Body of pancreas (tissue), 4 donors: ENCODE measurements around the gene EFNA3. TPM values are rescaled to one million over a fixed set of nuclear protein-coding genes. Genes with fewer than 3 reads are reported as not detected.

ENCODE experiments used
- ATAC-seq: fragments of 150-250 bp; one replicate; pipeline ENCODE4 v1.9.1; 2016
- DNase-seq, 4 donors: peaks; one replicate each; pipeline ENCODE4 v3.0.0-alpha.2; 2019
- H3K27ac ChIP-seq, 4 donors: fragments of 200-600 bp; sonication (generic); 1 replicate in 3 of 4; 2 replicates in 1 of 4; pipeline versions ENCODE4 v1.5.1 to v1.6.1; 2016 to 2019; ENCODE audit warnings: mild to moderate bottlenecking in 1 of 4, mixed read lengths in 1 of 4, moderate library complexity in 1 of 4
- H3K27me3 ChIP-seq, 2 donors: fragments of 200-600 bp; sonication (generic); one replicate each; pipeline ENCODE4 v1.6.0; 2016; ENCODE audit warnings: mild to moderate bottlenecking in 1 of 2
- H3K36me3 ChIP-seq, 2 donors: fragments of 200-600 bp; sonication (generic); replicated peaks in 1 of 2; 2 replicates each; pipeline ENCODE4 v1.5.1; 2016; ENCODE audit warnings: low read depth in 2 of 2; ENCODE audit not compliant: insufficient read depth in 1 of 2
- H3K4me1 ChIP-seq: fragments of 200-600 bp; sonication (generic); one replicate; pipeline ENCODE4 v1.6.0; 2016
- H3K4me3 ChIP-seq, 2 donors: fragments of 200-600 bp; sonication (generic); 1 replicate in 1 of 2; 2 replicates in 1 of 2; pipeline ENCODE4 v1.5.1; 2016 to 2019
- H3K9me3 ChIP-seq, 3 donors: fragments of 200-600 bp; sonication (generic); 1 replicate in 2 of 3; 2 replicates in 1 of 3; pipeline ENCODE4 v1.5.1; 2016
- POLR2A ChIP-seq, 3 donors: fragments of 450-650 bp; IDR thresholded peaks; one replicate each; pipeline ENCODE4 v1.6.1; 2016; ENCODE audit warnings: antibody characterized with exemption in 3 of 3, mild to moderate bottlenecking in 2 of 3
- WGBS, 2 donors: methylation state at CpG; one replicate each; pipeline ENCODE4 v1.1.5; 2017; 5-methylcytosine and 5-hydroxymethylcytosine counted together
- intact Hi-C: fragments of 100-400 bp; cut with DNase I; formaldehyde crosslinking; loops from one replicate; pipeline ENCODE4 v1.15.1; 2023
- total RNA-seq, 2 donors: library from RNA; depleted of rRNA; stranded (reverse); fragments of >200 nt; gene quantifications; one replicate each; pipeline ENCODE4 v1.1.0, GENCODE V29; 2016
- TF ChIP-seq, protein P1 (sequence below), 7 experiments: fragments of 450-650 bp in 4 of 7; fragments of 200-600 bp in 3 of 7; sonication (generic) in 3 of 7; IDR thresholded peaks; one replicate each; pipeline ENCODE4 v1.5.1; 2016 to 2019; ENCODE audit warnings: antibody characterized with exemption in 7 of 7

EFNA3 gene
- total RNA-seq, 2 donors from 2014 or later, result 1.8 TPM; not detected in 1

- Histone ChIP-seq H3K27ac (peak overlapping the region; percentile 74 to 93 (median 86)), H3K27me3 (no peaks in the 10 kb centered on the region), H3K4me1 (peaks cover 31% of the 10 kb centered on the region), H3K9me3 (no peaks in the 10 kb centered on the region), H3K36me3 (no peaks in the 10 kb centered on the region), H3K4me3 (peak overlapping the region; percentile 32 to 47)
- DNase-seq, result no peak
- intact Hi-C loops, result no loop called here
- WGBS, 2 donors, result 0 to 2% methylated on average over 9 to 26 of the region's 31 CpGs
- peak; percentile 7 for ATAC-seq
- TF ChIP-seq, protein P1, sequence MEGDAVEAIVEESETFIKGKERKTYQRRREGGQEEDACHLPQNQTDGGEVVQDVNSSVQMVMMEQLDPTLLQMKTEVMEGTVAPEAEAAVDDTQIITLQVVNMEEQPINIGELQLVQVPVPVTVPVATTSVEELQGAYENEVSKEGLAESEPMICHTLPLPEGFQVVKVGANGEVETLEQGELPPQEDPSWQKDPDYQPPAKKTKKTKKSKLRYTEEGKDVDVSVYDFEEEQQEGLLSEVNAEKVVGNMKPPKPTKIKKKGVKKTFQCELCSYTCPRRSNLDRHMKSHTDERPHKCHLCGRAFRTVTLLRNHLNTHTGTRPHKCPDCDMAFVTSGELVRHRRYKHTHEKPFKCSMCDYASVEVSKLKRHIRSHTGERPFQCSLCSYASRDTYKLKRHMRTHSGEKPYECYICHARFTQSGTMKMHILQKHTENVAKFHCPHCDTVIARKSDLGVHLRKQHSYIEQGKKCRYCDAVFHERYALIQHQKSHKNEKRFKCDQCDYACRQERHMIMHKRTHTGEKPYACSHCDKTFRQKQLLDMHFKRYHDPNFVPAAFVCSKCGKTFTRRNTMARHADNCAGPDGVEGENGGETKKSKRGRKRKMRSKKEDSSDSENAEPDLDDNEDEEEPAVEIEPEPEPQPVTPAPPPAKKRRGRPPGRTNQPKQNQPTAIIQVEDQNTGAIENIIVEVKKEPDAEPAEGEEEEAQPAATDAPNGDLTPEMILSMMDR (IDR thresholded peaks at IDR 0.05), result no peak
- peak; percentile 34 to 61 (median 50) for TF ChIP-seq POLR2A (IDR thresholded peaks at IDR 0.05)
Measured at GRCh38 chr1:155051342-155051776, 27.3 kb upstream of the EFNA3 start.

GRCh38 chr1:155051777-155052398 is 26.7 kb upstream of the EFNA3 start:
- TF ChIP-seq, protein P1 (IDR thresholded peaks at IDR 0.05), result no peak
- no peak for TF ChIP-seq POLR2A (IDR thresholded peaks at IDR 0.05)
- H3K4me1 ChIP-seq, result peaks cover 31% of the 10 kb centered on the region
- H3K4me3 ChIP-seq, result peak overlapping the region; percentile 32 to 47
- no peaks in the 10 kb centered on the region for H3K36me3 ChIP-seq
- peak; percentile 46 to 67 (median 63) for DNase-seq
- intact Hi-C loops, result no loop called here
- peak overlapping the region in 3 of 4 donors; percentile 84 to 93 (median 89) for H3K27ac ChIP-seq
- no peaks in the 10 kb centered on the region for H3K27me3 ChIP-seq
- H3K9me3 ChIP-seq, result no peaks in the 10 kb centered on the region
- ATAC-seq, result peak; percentile 9
- WGBS, 2 donors, result 1 to 2% methylated on average over 23 to 27 of the region's 27 CpGs

DNA sequence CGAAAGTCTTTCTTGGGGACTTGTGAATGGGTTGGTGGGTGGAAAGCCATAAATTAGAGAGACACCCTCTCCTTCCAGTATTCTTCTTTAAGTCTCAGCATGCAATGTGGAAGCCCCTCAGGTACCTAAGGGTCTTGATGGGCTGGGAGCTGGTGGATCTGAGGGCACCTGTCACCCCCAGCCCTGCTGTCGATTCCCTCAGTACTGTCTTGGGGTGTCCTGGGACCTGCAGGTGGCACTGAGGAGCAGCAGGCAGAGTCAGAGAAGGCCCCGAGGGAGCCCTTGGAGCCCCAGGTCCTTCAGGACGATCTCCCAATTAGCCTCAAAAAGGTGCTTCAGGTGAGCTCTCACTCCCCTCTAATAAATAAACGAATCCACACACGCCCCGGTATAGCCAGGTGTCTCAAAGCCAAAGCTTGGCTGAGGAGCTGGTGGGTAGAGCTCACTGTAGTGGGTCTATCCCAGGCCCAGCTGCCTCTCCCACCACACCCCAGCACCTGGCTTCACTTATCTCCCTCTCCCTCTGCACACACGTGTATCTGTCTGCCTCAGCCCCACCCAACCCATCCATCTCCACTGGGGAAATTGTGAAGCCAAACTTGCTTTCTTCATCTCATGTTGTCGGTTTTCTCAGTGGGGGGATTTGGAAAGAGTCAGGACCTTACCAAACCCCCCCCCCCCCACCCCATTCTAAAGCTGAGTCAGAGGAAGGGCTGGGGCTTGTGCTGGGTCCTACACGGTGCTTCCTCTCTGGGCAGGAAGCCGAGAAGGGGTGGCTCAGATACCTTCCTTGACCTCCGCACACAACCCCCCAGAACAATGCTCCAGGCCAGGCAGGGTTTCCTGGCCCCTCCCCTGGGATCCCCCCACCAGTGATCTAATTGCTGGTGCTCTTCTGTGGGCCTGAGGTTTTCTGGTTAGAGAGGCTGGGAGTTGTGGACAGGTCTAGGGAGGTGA is 25.9 kb upstream of the EFNA3 start:
- intact Hi-C loops, result no loop called here

GRCh38 chr1:155053531-155054105 is 25.0 kb upstream of the EFNA3 start:
- TF ChIP-seq, protein P1 (IDR thresholded peaks at IDR 0.05), result no peak
- no peak for TF ChIP-seq POLR2A (IDR thresholded peaks at IDR 0.05)
- intact Hi-C loops, result no loop called here
- Histone ChIP-seq H3K4me1 (peaks cover 31% of the 10 kb centered on the region), H3K36me3 (no peaks in the 10 kb centered on the region), H3K27me3 (no peaks in the 10 kb centered on the region), H3K9me3 (no peaks in the 10 kb centered on the region), H3K27ac (no peak overlapping the region), H3K4me3 (no peak overlapping the region)
- ATAC-seq, result no peak
- 80 to 82% methylated on average over 3 to 7 of the region's 7 CpGs for WGBS, 2 donors
- DNase-seq, result no peak

More for the DNA sequence above, 25.9 kb upstream of the EFNA3 start:
- no peaks in the 10 kb centered on the region for H3K27me3 ChIP-seq
- no peak for TF ChIP-seq POLR2A (IDR thresholded peaks at IDR 0.05)
- TF ChIP-seq, protein P1 (IDR thresholded peaks at IDR 0.05), result peak in 4 of 7 experiments; percentile 14 to 23 (median 18)
- ATAC-seq (no peak), DNase-seq (peak in 2 of 4 donors; percentile 31 to 39)
- whole genome bisulfite sequencing, 2 donors, result 44 to 65% methylated on average over 9 to 12 of the region's 12 CpGs
- H3K4me3 ChIP-seq, result no peak overlapping the region
- peaks cover 31% of the 10 kb centered on the region for H3K4me1 ChIP-seq
- H3K36me3 ChIP-seq, result no peaks in the 10 kb centered on the region
- no peaks in the 10 kb centered on the region for H3K9me3 ChIP-seq
- H3K27ac ChIP-seq, result peak overlapping the region in 3 of 4 donors; percentile 31 to 93 (median 84)
